ENCODE measurements around the gene MBNL2.

DNA sequence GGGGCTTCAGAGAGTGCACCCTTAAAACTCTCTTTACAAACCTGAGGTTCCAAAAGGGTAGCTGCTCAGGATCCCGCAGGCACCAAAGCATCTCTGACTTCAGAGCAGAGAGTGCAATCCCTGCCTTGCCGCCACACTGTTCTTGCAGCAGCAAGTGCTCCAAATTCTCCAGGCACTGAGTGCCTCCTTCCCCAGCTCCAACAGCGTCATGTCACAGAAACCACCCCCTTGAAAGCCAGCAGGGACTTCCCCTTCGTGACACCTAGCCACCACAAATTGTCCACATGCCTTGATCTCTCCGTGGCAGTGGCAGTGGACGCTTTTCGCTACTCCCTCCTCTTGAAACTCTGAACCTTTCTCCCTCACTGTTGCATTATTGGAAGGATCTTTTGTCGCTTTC is 39.9 kb downstream of the MBNL2 start:
- TF ChIP-seq, protein P1, sequence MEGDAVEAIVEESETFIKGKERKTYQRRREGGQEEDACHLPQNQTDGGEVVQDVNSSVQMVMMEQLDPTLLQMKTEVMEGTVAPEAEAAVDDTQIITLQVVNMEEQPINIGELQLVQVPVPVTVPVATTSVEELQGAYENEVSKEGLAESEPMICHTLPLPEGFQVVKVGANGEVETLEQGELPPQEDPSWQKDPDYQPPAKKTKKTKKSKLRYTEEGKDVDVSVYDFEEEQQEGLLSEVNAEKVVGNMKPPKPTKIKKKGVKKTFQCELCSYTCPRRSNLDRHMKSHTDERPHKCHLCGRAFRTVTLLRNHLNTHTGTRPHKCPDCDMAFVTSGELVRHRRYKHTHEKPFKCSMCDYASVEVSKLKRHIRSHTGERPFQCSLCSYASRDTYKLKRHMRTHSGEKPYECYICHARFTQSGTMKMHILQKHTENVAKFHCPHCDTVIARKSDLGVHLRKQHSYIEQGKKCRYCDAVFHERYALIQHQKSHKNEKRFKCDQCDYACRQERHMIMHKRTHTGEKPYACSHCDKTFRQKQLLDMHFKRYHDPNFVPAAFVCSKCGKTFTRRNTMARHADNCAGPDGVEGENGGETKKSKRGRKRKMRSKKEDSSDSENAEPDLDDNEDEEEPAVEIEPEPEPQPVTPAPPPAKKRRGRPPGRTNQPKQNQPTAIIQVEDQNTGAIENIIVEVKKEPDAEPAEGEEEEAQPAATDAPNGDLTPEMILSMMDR (IDR thresholded peaks at IDR 0.05; ENCODE audit: insufficient read depth, low read length, poor library complexity, severe bottlenecking), result no peak
- TF ChIP-seq EZH2phosphoT487 (conservative IDR thresholded peaks at IDR 0.05; ENCODE audit: low read length), result no peak
